ENCODE data around the gene MMP17. TPM values are rescaled to one million over a fixed set of nuclear protein-coding genes. Genes with fewer than 3 reads are reported as not detected.

The MMP17 gene
- total and polyA plus RNA-seq, 9 donors = 3.3 to 11.0 (median 5.7) TPM

DNA sequence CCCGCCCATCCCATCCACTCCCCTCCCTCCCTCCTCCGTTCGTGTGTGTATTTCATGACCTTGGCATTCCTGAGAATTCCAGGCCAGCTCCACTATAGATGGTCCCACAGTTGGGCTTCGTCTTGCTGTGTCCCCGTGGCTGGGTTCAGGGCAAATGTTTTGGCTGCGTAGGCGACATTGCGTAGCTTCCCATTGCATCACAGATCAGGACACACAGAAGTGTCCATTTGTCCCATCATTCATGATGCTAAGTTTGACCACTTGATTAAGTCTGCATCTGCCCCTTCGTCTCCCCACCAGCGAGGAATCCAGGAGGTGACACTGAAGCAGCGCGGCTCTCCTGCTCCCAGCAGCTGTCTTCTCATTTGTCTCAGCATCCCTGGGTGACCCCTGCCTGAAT, 38.6 kb upstream of the MMP17 start:
- Histone ChIP-seq H3K4me3 (ENCODE audit: low read length) (no peak overlapping the region), H3K36me3 (ENCODE audit: control insufficient read depth, insufficient read depth, low read length) (peaks cover 77% of the 10 kb centered on the region), H3K27ac (ENCODE audit: low read length) (no peak overlapping the region), H3K9me3 (replicated peaks; ENCODE audit: control insufficient read depth, low read depth, low read length) (no peaks in the 10 kb centered on the region), H3K27me3 (ENCODE audit: control insufficient read depth, insufficient read depth, low read length) (no peaks in the 10 kb centered on the region), H3K4me1 (ENCODE audit: control insufficient read depth, insufficient read depth, low read length) (peaks cover 4% of the 10 kb centered on the region)
- no peak for DNase-seq
- 93% methylated on average over 12 of the region's 12 CpGs for WGBS (ENCODE audit: insufficient coverage)

DNA sequence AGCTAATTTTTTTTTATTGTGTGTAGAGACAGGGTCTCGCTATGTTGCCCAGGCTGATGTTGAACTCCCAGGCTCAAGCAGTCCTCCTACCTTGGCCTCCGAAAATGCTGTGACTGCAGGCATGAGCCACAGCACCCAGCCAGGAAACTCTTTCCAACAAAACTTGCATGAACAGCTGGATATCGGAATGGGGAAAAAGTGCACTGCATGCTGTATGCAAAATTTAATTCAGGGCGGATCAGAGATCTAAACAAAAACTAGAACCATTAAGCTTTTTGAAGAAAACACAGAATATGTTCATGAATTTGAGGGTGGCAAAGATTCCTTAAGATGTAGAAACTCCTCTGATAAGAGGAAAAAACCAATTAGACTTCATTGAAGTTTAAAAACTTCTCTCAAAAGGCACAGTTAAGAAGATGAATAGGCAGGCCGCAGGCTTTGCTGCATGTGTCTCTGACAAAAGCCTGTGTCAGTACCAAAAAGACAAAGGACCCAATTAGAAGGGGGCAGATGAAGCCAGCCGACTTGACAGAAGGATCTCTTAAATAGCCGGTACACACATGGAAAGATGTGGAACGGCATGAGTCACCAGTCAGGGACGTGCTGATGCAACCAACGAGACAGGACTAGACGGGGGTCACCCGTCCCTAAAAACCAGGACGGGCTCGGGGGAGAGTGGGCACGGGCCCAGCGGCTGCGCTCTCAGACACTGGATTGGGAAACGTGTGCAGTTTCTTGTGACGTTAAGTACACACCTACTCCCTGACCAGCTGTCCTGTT, 34.8 kb upstream of the MMP17 start:
- DNase-seq = no peak
- Histone ChIP-seq H3K4me3 (ENCODE audit: low read length) (no peak overlapping the region), H3K27me3 (ENCODE audit: control insufficient read depth, insufficient read depth, low read length) (no peaks in the 10 kb centered on the region), H3K9me3 (replicated peaks; ENCODE audit: control insufficient read depth, low read depth, low read length) (no peaks in the 10 kb centered on the region), H3K27ac (ENCODE audit: low read length) (no peak overlapping the region), H3K36me3 (ENCODE audit: control insufficient read depth, insufficient read depth, low read length) (peaks cover 75% of the 10 kb centered on the region), H3K4me1 (ENCODE audit: control insufficient read depth, insufficient read depth, low read length) (no peaks in the 10 kb centered on the region)
- 81% methylated on average over 14 of the region's 19 CpGs for WGBS (ENCODE audit: insufficient coverage)

DNA sequence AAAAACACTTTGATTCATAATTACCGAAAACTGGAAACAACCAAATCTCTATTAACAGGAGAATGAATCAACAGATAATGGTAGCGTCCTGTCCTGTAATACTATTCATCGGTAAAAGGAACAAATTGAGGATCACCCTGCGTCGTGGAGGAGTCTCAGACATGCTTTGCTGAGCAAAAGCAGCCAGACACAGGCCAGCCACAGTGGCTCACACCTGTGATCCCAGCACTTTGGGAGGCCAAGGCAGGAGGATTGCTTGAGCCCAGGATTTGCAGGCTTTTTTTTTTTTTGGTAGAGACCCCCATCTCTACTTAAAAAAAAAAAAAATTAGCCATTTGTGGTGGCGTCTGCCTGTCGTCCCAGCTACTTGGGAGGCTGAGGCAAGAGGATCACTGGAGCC, 34.1 kb upstream of the MMP17 start:
- Histone ChIP-seq H3K36me3 (ENCODE audit: control insufficient read depth, insufficient read depth, low read length) (peaks cover 72% of the 10 kb centered on the region), H3K4me1 (ENCODE audit: control insufficient read depth, insufficient read depth, low read length) (no peaks in the 10 kb centered on the region), H3K9me3 (replicated peaks; ENCODE audit: control insufficient read depth, low read depth, low read length) (no peaks in the 10 kb centered on the region), H3K27ac (ENCODE audit: low read length) (no peak overlapping the region), H3K27me3 (ENCODE audit: control insufficient read depth, insufficient read depth, low read length) (no peaks in the 10 kb centered on the region), H3K4me3 (ENCODE audit: low read length) (no peak overlapping the region)
- DNase-seq = no peak
- WGBS (ENCODE audit: insufficient coverage) = no CpG with 5 or more reads among the region's 7 CpGs

DNA sequence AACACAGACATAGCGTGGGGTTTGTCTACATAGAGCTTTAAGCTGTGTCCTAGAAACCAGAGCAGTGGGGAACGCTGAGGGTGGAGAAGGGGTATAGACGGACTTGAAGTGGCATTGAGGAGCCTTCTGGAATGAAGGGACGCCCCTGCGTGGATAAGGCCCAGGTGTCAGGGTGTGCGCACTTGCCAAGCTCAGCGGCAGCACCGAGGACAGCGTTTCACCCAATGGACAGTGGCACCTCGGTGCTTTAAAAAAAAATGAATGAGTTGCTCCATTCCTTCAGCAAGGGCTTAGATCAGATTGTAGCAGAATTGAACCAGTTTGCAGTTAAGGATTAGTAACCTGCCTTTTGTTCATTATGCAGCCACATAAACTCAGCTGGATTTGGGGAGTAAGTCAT, 33.6 kb upstream of the MMP17 start:
- no peak for DNase-seq
- H3K4me3 ChIP-seq (ENCODE audit: low read length) = no peak overlapping the region
- H3K9me3 ChIP-seq (replicated peaks; ENCODE audit: control insufficient read depth, low read depth, low read length) = no peaks in the 10 kb centered on the region
- H3K27me3 ChIP-seq (ENCODE audit: control insufficient read depth, insufficient read depth, low read length) = no peaks in the 10 kb centered on the region
- H3K4me1 ChIP-seq (ENCODE audit: control insufficient read depth, insufficient read depth, low read length) = no peaks in the 10 kb centered on the region
- peaks cover 75% of the 10 kb centered on the region for H3K36me3 ChIP-seq (ENCODE audit: control insufficient read depth, insufficient read depth, low read length)
- H3K27ac ChIP-seq (ENCODE audit: low read length) = no peak overlapping the region
- WGBS (ENCODE audit: insufficient coverage) = 89% methylated on average over 9 of the region's 10 CpGs

DNA sequence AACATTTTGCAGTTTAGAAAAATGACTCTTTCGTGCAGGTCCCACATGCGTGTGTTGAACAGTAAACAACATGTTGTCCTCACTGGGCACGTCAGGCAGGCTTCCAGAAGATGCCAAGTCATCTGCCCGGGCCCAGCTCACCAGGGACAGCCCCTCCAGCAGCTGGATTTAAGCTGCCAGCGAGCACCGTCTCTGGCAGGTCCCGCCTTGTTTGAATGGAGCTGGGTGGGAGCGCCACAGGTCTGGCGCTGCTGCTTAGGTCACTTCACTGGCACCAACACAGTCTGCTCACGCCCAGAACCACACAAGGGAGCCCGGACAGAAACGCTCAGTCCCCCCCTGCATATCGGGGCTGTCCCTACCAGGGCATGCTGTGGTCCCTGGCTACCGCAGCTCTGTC, 33.1 kb upstream of the MMP17 start:
- H3K36me3 ChIP-seq (ENCODE audit: control insufficient read depth, insufficient read depth, low read length) = peaks cover 75% of the 10 kb centered on the region

DNA sequence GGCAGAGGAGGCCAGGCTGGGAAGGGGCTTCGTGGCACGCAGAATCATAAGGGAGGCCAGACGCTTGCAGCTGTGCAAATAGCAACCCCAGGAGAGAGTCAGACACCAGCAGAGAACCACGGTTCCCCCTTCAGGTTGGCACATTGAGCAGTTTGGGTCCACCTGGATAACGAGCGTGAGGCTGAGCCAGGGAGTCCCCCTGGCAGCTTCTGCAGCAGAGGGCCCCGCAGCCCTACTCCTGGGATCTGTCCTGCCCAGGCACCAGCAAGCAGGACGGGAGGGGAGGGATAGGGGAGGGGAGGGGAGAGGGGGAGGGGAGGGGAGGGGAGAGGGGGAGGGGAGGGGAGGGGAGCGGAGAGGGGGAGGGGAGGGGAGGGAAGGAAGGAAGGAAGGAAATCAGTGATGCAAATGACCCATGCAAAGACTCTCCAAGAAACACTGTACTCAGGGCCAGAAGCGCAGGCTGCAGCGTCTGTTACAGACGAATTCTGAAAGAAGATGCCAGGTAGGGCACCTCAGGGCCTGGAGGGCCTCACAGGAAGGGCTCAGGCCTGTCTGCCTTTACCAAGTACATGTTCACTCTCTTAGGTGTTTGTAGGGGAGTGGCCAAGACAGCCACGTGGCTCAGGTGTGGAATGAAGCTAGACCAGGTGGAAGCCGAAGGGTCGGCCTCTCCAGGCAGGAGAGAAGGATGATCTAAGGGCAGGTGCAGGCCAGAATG, 32.3 kb upstream of the MMP17 start:
- Histone ChIP-seq H3K27ac (ENCODE audit: low read length) (no peak overlapping the region), H3K4me3 (ENCODE audit: low read length) (no peak overlapping the region), H3K27me3 (ENCODE audit: control insufficient read depth, insufficient read depth, low read length) (no peaks in the 10 kb centered on the region), H3K4me1 (ENCODE audit: control insufficient read depth, insufficient read depth, low read length) (no peaks in the 10 kb centered on the region), H3K9me3 (replicated peaks; ENCODE audit: control insufficient read depth, low read depth, low read length) (no peaks in the 10 kb centered on the region), H3K36me3 (ENCODE audit: control insufficient read depth, insufficient read depth, low read length) (peaks cover 75% of the 10 kb centered on the region)
- DNase-seq = no peak
- WGBS (ENCODE audit: insufficient coverage) = 61% methylated on average over 9 of the region's 15 CpGs

More for the DNA sequence above, 33.1 kb upstream of the MMP17 start:
- Histone ChIP-seq H3K27me3 (ENCODE audit: control insufficient read depth, insufficient read depth, low read length) (no peaks in the 10 kb centered on the region), H3K27ac (ENCODE audit: low read length) (no peak overlapping the region), H3K9me3 (replicated peaks; ENCODE audit: control insufficient read depth, low read depth, low read length) (no peaks in the 10 kb centered on the region), H3K4me3 (ENCODE audit: low read length) (no peak overlapping the region), H3K4me1 (ENCODE audit: control insufficient read depth, insufficient read depth, low read length) (no peaks in the 10 kb centered on the region)
- DNase-seq = no peak
- WGBS (ENCODE audit: insufficient coverage) = 83% methylated on average over 12 of the region's 14 CpGs

DNA sequence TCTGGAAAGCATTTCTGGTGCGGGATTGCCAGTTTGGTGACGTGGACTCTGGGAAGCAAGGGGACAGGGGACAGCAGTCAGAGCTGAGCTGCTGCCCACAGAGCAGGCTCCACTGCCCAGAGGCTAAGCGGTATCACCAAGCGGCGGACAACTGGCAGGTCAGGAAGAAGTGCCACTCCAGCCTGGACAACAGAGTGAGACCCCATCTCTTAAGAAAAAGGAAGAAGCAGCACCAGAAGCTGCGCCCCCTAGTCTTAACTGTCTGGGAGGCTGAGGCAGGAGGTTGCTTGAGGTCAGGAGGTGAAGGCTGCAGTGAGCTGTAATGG, 31.8 kb upstream of the MMP17 start:
- WGBS (ENCODE audit: insufficient coverage) = 95% methylated on average over 6 of the region's 6 CpGs
- Histone ChIP-seq H3K27me3 (ENCODE audit: control insufficient read depth, insufficient read depth, low read length) (no peaks in the 10 kb centered on the region), H3K27ac (ENCODE audit: low read length) (no peak overlapping the region), H3K9me3 (replicated peaks; ENCODE audit: control insufficient read depth, low read depth, low read length) (no peaks in the 10 kb centered on the region), H3K36me3 (ENCODE audit: control insufficient read depth, insufficient read depth, low read length) (peaks cover 75% of the 10 kb centered on the region), H3K4me1 (ENCODE audit: control insufficient read depth, insufficient read depth, low read length) (no peaks in the 10 kb centered on the region), H3K4me3 (ENCODE audit: low read length) (no peak overlapping the region)
- DNase-seq = no peak

DNA sequence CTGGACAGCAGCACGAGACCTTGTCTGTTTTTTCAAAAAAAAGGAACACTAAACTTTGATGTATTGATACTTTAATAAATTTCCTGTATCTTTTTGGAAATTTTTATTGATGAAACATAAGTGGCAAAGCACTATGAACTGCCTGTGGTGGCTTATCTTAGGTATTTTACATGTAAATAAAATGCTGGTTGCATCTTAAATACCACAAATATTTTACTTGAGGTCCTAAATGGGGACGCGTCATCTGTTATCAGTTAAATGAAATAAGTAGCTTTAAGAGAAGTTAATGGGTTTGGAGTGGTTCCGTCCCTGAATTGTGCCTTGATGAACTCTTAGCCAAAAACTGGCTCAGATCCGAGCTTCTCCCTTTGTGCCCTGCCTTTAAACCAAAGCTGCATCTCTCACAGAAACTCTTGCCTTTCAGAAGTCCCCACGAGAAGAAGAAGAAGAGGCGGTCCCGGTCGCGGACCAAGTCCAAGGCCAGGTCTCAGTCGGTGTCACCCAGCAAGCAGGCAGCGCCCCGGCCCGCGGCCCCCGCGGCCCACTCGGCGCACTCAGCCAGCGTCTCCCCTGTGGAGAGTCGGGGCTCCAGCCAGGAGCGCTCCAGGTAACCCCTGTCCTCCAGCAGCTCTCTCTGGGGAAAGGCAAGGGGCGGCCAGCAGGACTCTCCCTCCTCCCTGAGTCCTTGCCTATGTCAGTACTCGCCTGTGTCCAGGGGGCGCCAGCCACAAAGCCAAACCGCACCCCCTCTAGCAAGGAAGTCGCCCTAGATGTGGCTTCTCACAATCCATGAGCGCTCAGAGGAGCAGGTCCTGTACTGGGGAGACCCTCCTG, 31.2 kb upstream of the MMP17 start:
- no peak for DNase-seq
- no peaks in the 10 kb centered on the region for H3K9me3 ChIP-seq (replicated peaks; ENCODE audit: control insufficient read depth, low read depth, low read length)
- 80% methylated on average over 23 of the region's 28 CpGs for WGBS (ENCODE audit: insufficient coverage)
- no peak overlapping the region for H3K27ac ChIP-seq (ENCODE audit: low read length)
- H3K4me1 ChIP-seq (ENCODE audit: control insufficient read depth, insufficient read depth, low read length) = no peaks in the 10 kb centered on the region
- no peaks in the 10 kb centered on the region for H3K27me3 ChIP-seq (ENCODE audit: control insufficient read depth, insufficient read depth, low read length)
- H3K4me3 ChIP-seq (ENCODE audit: low read length) = no peak overlapping the region
- peaks cover 74% of the 10 kb centered on the region for H3K36me3 ChIP-seq (ENCODE audit: control insufficient read depth, insufficient read depth, low read length)

DNA sequence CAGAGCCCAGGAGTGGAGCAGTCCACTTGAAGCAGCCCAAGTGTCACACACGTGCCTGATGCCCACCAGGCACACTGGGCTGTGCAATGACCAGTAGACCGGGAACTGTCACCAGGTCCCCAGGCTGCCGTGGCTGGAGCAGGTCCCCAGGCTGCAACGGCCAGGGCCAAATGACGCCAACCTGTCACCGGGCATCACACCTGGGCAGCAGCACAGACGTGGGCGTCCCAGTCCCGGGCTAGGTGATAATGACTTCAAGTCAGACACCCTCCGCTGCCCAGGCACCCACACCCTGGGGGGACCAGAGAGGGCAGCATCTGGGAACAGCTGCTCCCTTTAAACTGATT, 30.6 kb upstream of the MMP17 start:
- H3K9me3 ChIP-seq (replicated peaks; ENCODE audit: control insufficient read depth, low read depth, low read length) = no peaks in the 10 kb centered on the region
- H3K27me3 ChIP-seq (ENCODE audit: control insufficient read depth, insufficient read depth, low read length) = no peaks in the 10 kb centered on the region
- no peak for DNase-seq
- H3K27ac ChIP-seq (ENCODE audit: low read length) = no peak overlapping the region
- peaks cover 78% of the 10 kb centered on the region for H3K36me3 ChIP-seq (ENCODE audit: control insufficient read depth, insufficient read depth, low read length)
- H3K4me3 ChIP-seq (ENCODE audit: low read length) = no peak overlapping the region
- H3K4me1 ChIP-seq (ENCODE audit: control insufficient read depth, insufficient read depth, low read length) = no peaks in the 10 kb centered on the region
- 85% methylated on average over 10 of the region's 10 CpGs for WGBS (ENCODE audit: insufficient coverage)

DNA sequence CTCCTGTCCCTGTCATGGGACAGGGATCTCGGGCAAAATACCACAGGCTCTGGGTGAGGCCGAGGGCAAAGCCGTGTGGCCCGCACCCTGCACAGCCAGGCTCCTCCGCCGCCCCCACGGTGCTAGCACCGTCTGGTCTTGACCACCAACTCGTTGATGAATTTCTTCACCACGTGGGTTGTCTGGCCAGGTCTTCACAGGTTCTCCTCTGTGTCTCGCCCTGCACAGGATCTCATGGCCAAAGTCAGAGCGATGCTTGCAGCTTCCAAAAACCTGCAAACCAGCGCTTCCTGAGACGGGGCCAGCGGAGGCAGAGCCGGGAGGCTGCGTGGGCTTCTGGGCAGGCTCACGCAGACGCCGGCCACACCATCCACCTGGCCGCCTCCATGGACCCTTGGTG, 29.0 kb upstream of the MMP17 start:
- DNase-seq = no peak
- Histone ChIP-seq H3K27ac (ENCODE audit: low read length) (no peak overlapping the region), H3K4me1 (ENCODE audit: control insufficient read depth, insufficient read depth, low read length) (no peaks in the 10 kb centered on the region), H3K9me3 (replicated peaks; ENCODE audit: control insufficient read depth, low read depth, low read length) (no peaks in the 10 kb centered on the region), H3K27me3 (ENCODE audit: control insufficient read depth, insufficient read depth, low read length) (no peaks in the 10 kb centered on the region), H3K36me3 (ENCODE audit: control insufficient read depth, insufficient read depth, low read length) (peaks cover 68% of the 10 kb centered on the region), H3K4me3 (ENCODE audit: low read length) (no peak overlapping the region)
- 88% methylated on average over 18 of the region's 21 CpGs for WGBS (ENCODE audit: insufficient coverage)

All from muscle of leg (tissue), 11 donors.